NCI-H1105 treated with DMSO at 0.1 percent for 48 hours (cell line): Measurements from ENCODE around the gene AOC2.
A peak's percentile ranks its signal among the peaks of the same experiment; 100 is the strongest.
"Not testable (repeated sequence)": the region's sequence is repeated elsewhere in the genome, so short reads cannot be mapped to it uniquely, and the experiment has no call there.

Experiments
- DNase-seq: peaks from one replicate; lab custom pipeline; 2025; lab: John Stamatoyannopoulos, UW

The AOC2 gene

GRCh38 chr17:42832213-42832933 is 12.0 kb upstream of the AOC2 start:
- no peak for DNase-seq

- DNase-seq, result peak; percentile 70
Observed at GRCh38 chr17:42832934-42833766, 11.2 kb upstream of the AOC2 start, which contains the start of gene PSME3. Gene PSME3, plus strand, starts transcription at chr17:42833397. Its CDS starts 235 bp downstream, at chr17:42833632.

GRCh38 chr17:42833767-42834422 is 10.5 kb upstream of the AOC2 start:
- DNase-seq, result no peak

- DNase-seq, result no peak
Observed at GRCh38 chr17:42835732-42836131, 8.6 kb upstream of the AOC2 start.

- no peak for DNase-seq
Observed at GRCh38 chr17:42841975-42842685, 2.2 kb upstream of the AOC2 start.

- DNase-seq, result peak; percentile 49
Observed at GRCh38 chr17:42843358-42843934, 934 bp upstream of the AOC2 start.

GRCh38 chr17:42844761-42845555 is 578 bp downstream of the AOC2 start:
- DNase-seq, result no peak

- no peak for DNase-seq
Observed at GRCh38 chr17:42845556-42845917, 1.2 kb downstream of the AOC2 start.

GRCh38 chr17:42845918-42846593 is 1.7 kb downstream of the AOC2 start:
- DNase-seq, result no peak

GRCh38 chr17:42846594-42847280 is 2.4 kb downstream of the AOC2 start:
- DNase-seq, result no peak

- DNase-seq, result no peak
Observed at GRCh38 chr17:42848093-42848492, 3.7 kb downstream of the AOC2 start.

- DNase-seq, result no peak
Observed at GRCh38 chr17:42849031-42849430, 4.7 kb downstream of the AOC2 start.

GRCh38 chr17:42849451-42850181 is 5.2 kb downstream of the AOC2 start:
- no peak for DNase-seq

- DNase-seq, result no peak
Observed at GRCh38 chr17:42850954-42851353, 6.6 kb downstream of the AOC2 start, which contains the start of gene AOC3. Gene AOC3, plus strand, starts transcription at chr17:42851199. Its CDS starts 145 bp downstream, at chr17:42851344.

GRCh38 chr17:42851371-42852240 is 7.2 kb downstream of the AOC2 start:
- DNase-seq, result not testable (repeated sequence)

- DNase-seq, result no peak
Observed at GRCh38 chr17:42852351-42852750, 8.0 kb downstream of the AOC2 start.

GRCh38 chr17:42853004-42853403 is 8.6 kb downstream of the AOC2 start:
- no peak for DNase-seq

- no peak for DNase-seq
Observed at GRCh38 chr17:42853597-42853967, 9.2 kb downstream of the AOC2 start.
